ENCODE measurements around the gene IGSF9B. TPM values are rescaled to one million over a fixed set of nuclear protein-coding genes. Genes with fewer than 3 reads are reported as not detected.

The IGSF9B gene
- total RNA-seq, 1 donor from 2014 or later = 3.8 TPM

GRCh38 chr11:133995066-133995465, 38.3 kb upstream of the IGSF9B start:
- H3K36me3 Mint-ChIP-seq (ENCODE audit: unreplicated experiment) = no peaks in the 10 kb centered on the region
- DNase-seq (ENCODE audit: extremely low spot score, unreplicated experiment) = no peak
- H3K9me3 Mint-ChIP-seq (ENCODE audit: unreplicated experiment) = no peaks in the 10 kb centered on the region
- no peak for TF ChIP-seq CTCF (IDR thresholded peaks at IDR 0.05)
- peaks cover 18% of the 10 kb centered on the region for H3K27me3 Mint-ChIP-seq (ENCODE audit: unreplicated experiment)
- no peak overlapping the region for H3K4me3 Mint-ChIP-seq (ENCODE audit: unreplicated experiment)
- no peak overlapping the region for H3K27ac Mint-ChIP-seq (ENCODE audit: unreplicated experiment)
- H3K4me1 Mint-ChIP-seq (ENCODE audit: unreplicated experiment) = no peaks in the 10 kb centered on the region

GRCh38 chr11:133993921-133994320, 37.2 kb upstream of the IGSF9B start:
- H3K27me3 Mint-ChIP-seq (ENCODE audit: unreplicated experiment) = peaks cover 18% of the 10 kb centered on the region
- TF ChIP-seq CTCF (IDR thresholded peaks at IDR 0.05) = no peak
- no peak for DNase-seq (ENCODE audit: extremely low spot score, unreplicated experiment)

GRCh38 chr11:133993107-133993506, 36.3 kb upstream of the IGSF9B start:
- no peak for DNase-seq (ENCODE audit: extremely low spot score, unreplicated experiment)
- Mint-ChIP-seq H3K27ac (ENCODE audit: unreplicated experiment) (no peak overlapping the region), H3K4me1 (ENCODE audit: unreplicated experiment) (no peaks in the 10 kb centered on the region), H3K4me3 (ENCODE audit: unreplicated experiment) (no peak overlapping the region), H3K9me3 (ENCODE audit: unreplicated experiment) (no peaks in the 10 kb centered on the region), H3K36me3 (ENCODE audit: unreplicated experiment) (no peaks in the 10 kb centered on the region), H3K27me3 (ENCODE audit: unreplicated experiment) (peaks cover 18% of the 10 kb centered on the region)
- TF ChIP-seq CTCF (IDR thresholded peaks at IDR 0.05) = no peak

More at GRCh38 chr11:133993921-133994320, 37.2 kb upstream of the IGSF9B start:
- no peaks in the 10 kb centered on the region for H3K9me3 Mint-ChIP-seq (ENCODE audit: unreplicated experiment)
- no peak overlapping the region for H3K4me3 Mint-ChIP-seq (ENCODE audit: unreplicated experiment)
- no peak overlapping the region for H3K27ac Mint-ChIP-seq (ENCODE audit: unreplicated experiment)
- no peaks in the 10 kb centered on the region for H3K4me1 Mint-ChIP-seq (ENCODE audit: unreplicated experiment)
- H3K36me3 Mint-ChIP-seq (ENCODE audit: unreplicated experiment) = no peaks in the 10 kb centered on the region

GRCh38 chr11:133992121-133992520, 35.4 kb upstream of the IGSF9B start:
- no peaks in the 10 kb centered on the region for H3K9me3 Mint-ChIP-seq (ENCODE audit: unreplicated experiment)
- no peak for DNase-seq (ENCODE audit: extremely low spot score, unreplicated experiment)
- H3K36me3 Mint-ChIP-seq (ENCODE audit: unreplicated experiment) = no peaks in the 10 kb centered on the region
- H3K27me3 Mint-ChIP-seq (ENCODE audit: unreplicated experiment) = peaks cover 14% of the 10 kb centered on the region
- H3K4me1 Mint-ChIP-seq (ENCODE audit: unreplicated experiment) = no peaks in the 10 kb centered on the region
- H3K4me3 Mint-ChIP-seq (ENCODE audit: unreplicated experiment) = no peak overlapping the region
- H3K27ac Mint-ChIP-seq (ENCODE audit: unreplicated experiment) = no peak overlapping the region
- no peak for TF ChIP-seq CTCF (IDR thresholded peaks at IDR 0.05)

- no peak for TF ChIP-seq CTCF (IDR thresholded peaks at IDR 0.05)
- Mint-ChIP-seq H3K27me3 (ENCODE audit: unreplicated experiment) (peaks cover 15% of the 10 kb centered on the region), H3K4me1 (ENCODE audit: unreplicated experiment) (no peaks in the 10 kb centered on the region), H3K36me3 (ENCODE audit: unreplicated experiment) (no peaks in the 10 kb centered on the region), H3K27ac (ENCODE audit: unreplicated experiment) (no peak overlapping the region), H3K9me3 (ENCODE audit: unreplicated experiment) (no peaks in the 10 kb centered on the region), H3K4me3 (ENCODE audit: unreplicated experiment) (no peak overlapping the region)
- no peak for DNase-seq (ENCODE audit: extremely low spot score, unreplicated experiment)
Measured at GRCh38 chr11:133991101-133991500, 34.3 kb upstream of the IGSF9B start.

Measured in osteocyte (in vitro differentiated cells).